Measurements from ENCODE around the gene TBPL2.

- TF ChIP-seq CTCF (IDR thresholded peaks at IDR 0.05; ENCODE audit: low read depth, low read length, missing input control) (no peak), JUND (IDR thresholded peaks at IDR 0.05) (no peak), HNF4A (conservative IDR thresholded peaks at IDR 0.05) (no peak), RAD21 (IDR thresholded peaks at IDR 0.05) (no peak), GABPA (IDR thresholded peaks at IDR 0.05 in 1 of 2, conservative IDR thresholded peaks at IDR 0.05 in 1 of 2) (no peak), ATF3 (IDR thresholded peaks at IDR 0.05) (no peak), TAF1 (conservative IDR thresholded peaks at IDR 0.05) (no peak), ZBTB33 (IDR thresholded peaks at IDR 0.05) (no peak), EGR1 (IDR thresholded peaks at IDR 0.05; ENCODE audit: low read depth in 2 of 2) (no peak), MAX (IDR thresholded peaks at IDR 0.05) (no peak)
Measured at GRCh38 chr14:55433880-55434804, 6.3 kb downstream of the TBPL2 start.
